ENCODE data around the gene RYR3.

Gene RYR3

GRCh38 chr15:33375236-33375635, 64.5 kb downstream of the RYR3 start:
- TF ChIP-seq, protein P1, sequence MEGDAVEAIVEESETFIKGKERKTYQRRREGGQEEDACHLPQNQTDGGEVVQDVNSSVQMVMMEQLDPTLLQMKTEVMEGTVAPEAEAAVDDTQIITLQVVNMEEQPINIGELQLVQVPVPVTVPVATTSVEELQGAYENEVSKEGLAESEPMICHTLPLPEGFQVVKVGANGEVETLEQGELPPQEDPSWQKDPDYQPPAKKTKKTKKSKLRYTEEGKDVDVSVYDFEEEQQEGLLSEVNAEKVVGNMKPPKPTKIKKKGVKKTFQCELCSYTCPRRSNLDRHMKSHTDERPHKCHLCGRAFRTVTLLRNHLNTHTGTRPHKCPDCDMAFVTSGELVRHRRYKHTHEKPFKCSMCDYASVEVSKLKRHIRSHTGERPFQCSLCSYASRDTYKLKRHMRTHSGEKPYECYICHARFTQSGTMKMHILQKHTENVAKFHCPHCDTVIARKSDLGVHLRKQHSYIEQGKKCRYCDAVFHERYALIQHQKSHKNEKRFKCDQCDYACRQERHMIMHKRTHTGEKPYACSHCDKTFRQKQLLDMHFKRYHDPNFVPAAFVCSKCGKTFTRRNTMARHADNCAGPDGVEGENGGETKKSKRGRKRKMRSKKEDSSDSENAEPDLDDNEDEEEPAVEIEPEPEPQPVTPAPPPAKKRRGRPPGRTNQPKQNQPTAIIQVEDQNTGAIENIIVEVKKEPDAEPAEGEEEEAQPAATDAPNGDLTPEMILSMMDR (IDR thresholded peaks at IDR 0.05; ENCODE audit: low read depth, low read length, poor library complexity, severe bottlenecking), result no peak
- no peak for TF ChIP-seq EZH2phosphoT487 (IDR thresholded peaks at IDR 0.05; ENCODE audit: borderline replicate concordance, low read length)
- no peaks in the 10 kb centered on the region for H3K79me2 ChIP-seq (ENCODE audit: control insufficient read depth, low read length)
- no peaks in the 10 kb centered on the region for H3K36me3 ChIP-seq (ENCODE audit: control insufficient read depth, low read length)
- no peak overlapping the region for H3K4me3 ChIP-seq (ENCODE audit: low read length)
- H3F3A ChIP-seq (ENCODE audit: control insufficient read depth, insufficient read depth), result no peaks in the 10 kb centered on the region
- no peaks in the 10 kb centered on the region for H3K9me3 ChIP-seq (ENCODE audit: control insufficient read depth, insufficient read depth, low read length)
- H4K20me1 ChIP-seq (ENCODE audit: control insufficient read depth, insufficient read depth, low read depth, low read length), result no peaks in the 10 kb centered on the region
- no peak overlapping the region for H3K4me2 ChIP-seq (ENCODE audit: low read length)
- no peaks in the 10 kb centered on the region for H3K27me3 ChIP-seq (ENCODE audit: control insufficient read depth, low read length)
- H3K4me1 ChIP-seq (ENCODE audit: control insufficient read depth, low read length), result no peaks in the 10 kb centered on the region
- no peak overlapping the region for H3K27ac ChIP-seq (ENCODE audit: low read depth, low read length)
- no peaks in the 10 kb centered on the region for H3K9me2 ChIP-seq (replicated peaks; ENCODE audit: control insufficient read depth, low read length)

- Histone ChIP-seq H4K20me1 (ENCODE audit: control insufficient read depth, insufficient read depth, low read depth, low read length) (no peaks in the 10 kb centered on the region), H3K27me3 (ENCODE audit: control insufficient read depth, low read length) (no peaks in the 10 kb centered on the region), H3K9me2 (replicated peaks; ENCODE audit: control insufficient read depth, low read length) (no peaks in the 10 kb centered on the region), H3K79me2 (ENCODE audit: control insufficient read depth, low read length) (no peaks in the 10 kb centered on the region), H3K27ac (ENCODE audit: low read depth, low read length) (no peak overlapping the region), H3K4me3 (ENCODE audit: low read length) (no peak overlapping the region), H3F3A (ENCODE audit: control insufficient read depth, insufficient read depth) (no peaks in the 10 kb centered on the region), H3K4me1 (ENCODE audit: control insufficient read depth, low read length) (no peaks in the 10 kb centered on the region), H3K4me2 (ENCODE audit: low read length) (no peak overlapping the region), H3K9me3 (ENCODE audit: control insufficient read depth, insufficient read depth, low read length) (no peaks in the 10 kb centered on the region), H3K36me3 (ENCODE audit: control insufficient read depth, low read length) (no peaks in the 10 kb centered on the region)
- TF ChIP-seq, protein P1 (IDR thresholded peaks at IDR 0.05; ENCODE audit: low read depth, low read length, poor library complexity, severe bottlenecking), result no peak
- no peak for TF ChIP-seq EZH2phosphoT487 (IDR thresholded peaks at IDR 0.05; ENCODE audit: borderline replicate concordance, low read length)
These were observed 66.4 kb downstream of the RYR3 start for GRCh38 chr15:33377204-33377603.

DNA sequence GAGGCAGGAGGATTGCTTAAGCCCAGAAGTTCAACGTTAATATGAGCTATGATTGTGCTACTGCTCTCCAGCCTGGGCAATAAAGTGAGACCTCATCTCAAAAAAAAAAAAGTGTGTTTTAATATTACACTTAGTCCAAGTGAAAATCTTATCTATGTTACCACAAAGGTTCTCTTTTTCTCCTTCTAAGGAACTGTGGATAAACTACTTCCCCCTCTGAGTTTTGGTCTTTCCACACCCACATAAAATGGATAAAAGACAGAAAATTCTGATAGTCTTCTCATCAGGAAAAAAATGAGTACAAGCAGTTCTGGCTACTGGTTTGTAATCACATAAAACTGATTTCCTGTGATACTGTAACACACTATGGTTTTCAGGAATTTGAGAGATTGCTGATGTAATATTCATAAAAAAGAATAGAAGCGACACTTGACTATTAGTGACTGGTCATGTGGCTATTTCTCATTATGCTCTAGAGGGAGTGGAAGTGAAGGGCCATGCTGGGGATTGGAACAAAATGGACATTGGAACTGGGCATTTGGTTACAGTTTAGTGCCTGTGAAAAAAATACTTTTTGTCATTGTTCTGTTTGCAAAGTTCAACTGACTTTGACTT, 68.2 kb downstream of the RYR3 start:
- Histone ChIP-seq H3K9me2 (replicated peaks; ENCODE audit: control insufficient read depth, low read length) (no peaks in the 10 kb centered on the region), H4K20me1 (ENCODE audit: control insufficient read depth, insufficient read depth, low read depth, low read length) (no peaks in the 10 kb centered on the region), H3F3A (ENCODE audit: control insufficient read depth, insufficient read depth) (no peaks in the 10 kb centered on the region), H3K4me2 (ENCODE audit: low read length) (no peak overlapping the region), H3K9me3 (ENCODE audit: control insufficient read depth, insufficient read depth, low read length) (no peaks in the 10 kb centered on the region), H3K79me2 (ENCODE audit: control insufficient read depth, low read length) (no peaks in the 10 kb centered on the region), H3K27me3 (ENCODE audit: control insufficient read depth, low read length) (no peaks in the 10 kb centered on the region), H3K36me3 (ENCODE audit: control insufficient read depth, low read length) (no peaks in the 10 kb centered on the region), H3K4me3 (ENCODE audit: low read length) (no peak overlapping the region), H3K27ac (ENCODE audit: low read depth, low read length) (no peak overlapping the region), H3K4me1 (ENCODE audit: control insufficient read depth, low read length) (no peaks in the 10 kb centered on the region)
- TF ChIP-seq, protein P1 (IDR thresholded peaks at IDR 0.05; ENCODE audit: low read depth, low read length, poor library complexity, severe bottlenecking), result no peak
- no peak for TF ChIP-seq EZH2phosphoT487 (IDR thresholded peaks at IDR 0.05; ENCODE audit: borderline replicate concordance, low read length)

All from DOHH2 (cell line).